NCI-H187 treated with DMSO at 0.1 percent for 48 hours (cell line): ENCODE data around the gene RAB23.

Source experiments
- DNase-seq: peaks from one replicate; lab custom pipeline; 2025; lab: John Stamatoyannopoulos, UW

Gene RAB23

DNA sequence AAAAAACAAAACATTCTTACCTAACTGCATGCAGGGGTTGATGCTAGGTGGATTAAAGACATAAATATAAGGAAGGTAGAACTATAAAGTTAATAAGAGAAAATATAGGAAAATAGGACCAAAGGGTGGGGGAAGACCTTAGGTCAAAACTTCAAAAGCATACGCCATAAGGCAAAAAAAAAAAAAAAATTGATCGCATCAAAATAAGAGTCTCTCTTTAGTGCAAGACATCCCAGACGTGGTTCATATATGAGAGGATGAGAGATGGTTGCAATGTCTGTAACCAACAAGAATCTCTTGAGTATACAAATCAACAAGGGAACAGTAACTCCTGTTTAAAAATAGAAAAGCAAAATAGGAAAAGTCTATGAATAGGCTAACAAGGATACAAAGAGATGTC is 41.5 kb downstream of the RAB23 start:
- no peak for DNase-seq

- DNase-seq, result no peak
Measured at GRCh38 chr6:57177545-57178265, 44.4 kb downstream of the RAB23 start.

- no peak for DNase-seq
Measured at GRCh38 chr6:57174511-57174907, 47.6 kb downstream of the RAB23 start.

DNA sequence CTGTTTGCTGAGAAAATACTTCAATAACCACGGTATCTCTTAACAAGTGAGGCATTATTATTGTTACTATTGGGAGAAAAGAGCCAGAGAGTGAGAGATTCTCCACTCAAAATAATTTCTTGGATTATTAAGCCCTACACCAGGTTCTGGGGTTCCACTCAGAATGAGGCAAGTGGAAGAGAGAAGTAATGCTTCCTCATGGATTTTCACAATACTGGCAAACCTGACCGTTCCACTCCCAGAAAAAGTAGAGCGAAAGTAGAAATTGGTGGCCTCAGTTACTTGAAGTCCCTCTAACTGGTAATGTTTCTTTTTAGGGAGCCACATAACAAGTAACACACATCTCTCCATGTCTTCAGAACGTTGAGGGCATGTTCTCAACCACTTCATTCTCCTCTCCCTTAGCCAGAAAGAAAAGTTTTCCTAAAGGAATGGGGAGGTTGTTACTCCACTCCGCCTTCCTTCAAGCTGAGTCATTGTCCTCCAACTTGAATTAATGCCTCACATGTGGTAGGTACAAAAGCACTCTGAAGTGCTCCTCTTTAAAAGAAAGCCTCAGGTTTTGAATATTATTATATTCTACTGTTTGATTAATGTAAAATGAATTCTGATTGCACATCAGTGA is 48.1 kb downstream of the RAB23 start:
- DNase-seq, result no peak

DNA sequence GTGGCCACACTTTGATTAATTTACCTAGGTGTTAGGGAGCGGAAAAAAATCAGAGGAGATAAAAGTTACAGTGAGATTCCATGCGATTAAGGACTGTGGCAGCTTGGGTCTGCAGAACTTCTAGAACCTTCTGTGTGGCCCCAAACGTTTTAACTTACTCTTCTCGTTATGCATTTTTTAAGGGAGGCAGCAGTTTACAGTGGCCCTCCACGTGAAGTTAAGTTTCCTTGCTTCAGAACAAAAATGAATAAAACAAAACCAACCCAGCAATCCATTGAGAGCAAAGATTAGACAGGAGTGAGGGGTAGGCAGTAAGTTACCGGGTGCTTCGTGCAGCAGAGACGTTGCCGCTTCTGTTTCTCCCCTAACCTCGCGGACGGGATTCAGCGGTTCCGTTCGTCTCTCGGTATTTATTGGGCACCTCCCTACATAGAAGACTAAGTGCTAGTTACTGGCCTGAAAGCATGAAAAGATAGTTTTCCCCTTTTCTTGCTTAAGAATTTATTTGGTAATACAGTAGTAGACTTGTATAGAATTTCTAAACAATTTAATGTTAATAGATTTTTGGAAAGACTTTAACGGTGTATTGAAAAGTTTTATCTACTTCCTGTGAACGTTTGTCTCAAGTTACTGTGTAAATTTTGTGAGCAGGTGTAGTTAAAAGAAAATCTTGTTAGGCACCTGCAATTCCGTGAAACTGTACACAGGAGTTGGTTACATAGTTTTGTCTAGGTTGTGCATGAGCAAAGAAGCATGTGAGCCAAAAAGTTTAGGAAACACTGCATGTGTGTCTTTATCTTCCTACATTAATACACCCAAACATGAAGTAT is 48.8 kb downstream of the RAB23 start:
- no peak for DNase-seq

DNA sequence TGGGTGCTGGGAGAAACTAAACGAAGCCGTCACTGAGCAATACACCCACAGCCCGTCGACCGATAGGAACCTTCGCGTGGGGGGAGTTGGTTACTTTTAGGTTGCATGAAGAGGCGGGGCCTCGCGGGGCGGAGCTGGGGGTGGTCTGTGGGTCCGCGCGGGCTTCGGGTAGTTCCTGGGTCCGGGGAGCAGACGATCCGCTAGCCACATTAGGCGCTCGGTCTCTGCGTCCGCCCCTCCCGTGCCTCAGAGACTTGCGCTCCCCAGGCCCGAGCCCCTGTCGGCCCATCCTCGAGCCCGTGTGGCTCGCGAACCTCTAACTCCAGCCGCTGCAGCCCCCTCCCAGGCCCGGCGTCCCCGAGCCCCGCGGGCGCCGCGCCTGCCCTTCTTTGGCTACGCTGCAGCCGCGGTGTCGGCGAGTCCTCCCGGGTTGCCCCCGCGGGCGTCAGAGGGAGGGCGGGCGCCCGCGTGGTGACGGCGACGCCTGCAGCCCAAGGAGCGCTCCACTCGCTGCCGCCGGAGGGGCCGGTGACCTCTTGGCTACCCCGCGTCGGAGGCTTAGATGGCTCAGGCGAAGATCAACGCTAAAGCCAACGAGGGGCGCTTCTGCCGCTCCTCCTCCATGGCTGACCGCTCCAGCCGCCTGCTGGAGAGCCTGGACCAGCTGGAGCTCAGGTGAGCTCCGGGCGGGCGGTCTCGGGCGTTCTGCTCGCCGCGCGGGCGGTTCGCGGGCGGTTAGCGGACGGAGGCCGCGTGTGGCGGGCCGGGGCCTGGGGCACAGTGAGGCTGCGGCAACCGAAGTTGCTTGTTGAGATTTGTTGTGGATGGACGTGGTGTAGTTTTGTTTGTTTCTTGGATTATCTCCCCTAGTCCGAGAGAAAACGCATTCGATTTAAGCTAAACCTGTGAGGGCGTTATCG is 49.7 kb downstream of the RAB23 start, which contains the start of gene BAG2:
BAG2 (plus strand) TSS at position 191 of the 920 bp plus-strand sequence; CDS start at position 563, 372 bp downstream.
- DNase-seq, result peak; percentile 6

DNA sequence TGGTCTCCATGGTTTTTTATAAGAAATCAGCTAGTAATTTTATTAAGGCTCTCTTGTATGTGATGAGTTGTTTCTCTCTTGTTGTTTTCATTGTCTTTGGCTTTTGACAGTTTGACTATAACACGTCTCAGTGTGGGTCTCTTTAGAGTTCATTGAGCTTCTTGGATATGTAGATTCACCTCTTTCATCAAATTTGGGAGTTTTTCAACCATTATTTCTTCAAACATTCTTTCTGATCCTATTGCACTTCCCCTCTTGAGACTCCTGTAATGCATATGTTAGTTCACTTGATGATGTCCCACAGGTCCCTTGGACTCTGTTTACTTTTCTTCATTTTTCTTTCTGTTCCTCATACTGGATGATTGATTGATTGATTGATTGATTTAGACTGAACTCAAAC is 57.0 kb downstream of the RAB23 start:
- no peak for DNase-seq

GRCh38 chr6:57163956-57164355 is 58.2 kb downstream of the RAB23 start:
- DNase-seq, result no peak

DNA sequence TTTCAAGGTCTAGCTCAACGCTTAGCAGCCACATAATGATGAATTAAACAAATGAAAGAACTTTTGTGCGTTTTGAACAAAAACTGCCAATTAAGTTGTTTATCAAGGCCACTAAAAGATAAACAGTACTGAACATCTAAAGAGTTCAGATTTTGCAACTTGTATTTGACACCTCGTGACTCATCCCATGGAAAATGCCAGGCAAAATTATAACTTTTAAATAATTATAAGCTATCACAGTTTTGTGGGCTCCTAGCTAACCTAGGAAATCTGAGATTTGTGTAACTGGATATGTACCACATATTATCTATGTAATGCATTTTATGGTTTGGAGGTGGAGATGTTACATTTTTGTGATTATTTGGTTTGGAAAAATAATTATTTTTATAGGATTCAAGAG is 59.6 kb downstream of the RAB23 start:
- DNase-seq, result no peak

GRCh38 chr6:57162028-57162427 is 60.1 kb downstream of the RAB23 start:
- no peak for DNase-seq

DNA sequence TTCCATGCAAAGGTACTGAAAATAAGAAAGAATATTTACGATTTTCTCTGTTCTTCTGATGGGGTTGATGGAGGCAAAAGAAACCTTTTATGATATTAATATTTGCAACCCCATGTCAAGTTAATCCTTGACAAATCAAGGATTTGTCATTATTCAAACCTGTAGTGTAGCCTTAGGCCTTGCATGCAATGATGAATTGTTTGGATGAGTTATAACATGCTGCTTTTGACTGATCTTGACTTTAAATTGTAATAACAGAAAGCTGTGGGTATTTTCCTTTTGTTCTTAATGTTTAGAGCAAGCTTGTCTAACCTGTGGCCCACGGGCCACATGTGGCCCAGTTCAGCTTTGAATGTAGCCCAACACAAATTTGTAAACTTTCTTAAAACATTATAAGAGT is 63.0 kb downstream of the RAB23 start:
- no peak for DNase-seq

GRCh38 chr6:57158658-57159057 is 63.4 kb downstream of the RAB23 start:
- no peak for DNase-seq

GRCh38 chr6:57147955-57148858 is 73.9 kb downstream of the RAB23 start:
- DNase-seq, result no peak

DNA sequence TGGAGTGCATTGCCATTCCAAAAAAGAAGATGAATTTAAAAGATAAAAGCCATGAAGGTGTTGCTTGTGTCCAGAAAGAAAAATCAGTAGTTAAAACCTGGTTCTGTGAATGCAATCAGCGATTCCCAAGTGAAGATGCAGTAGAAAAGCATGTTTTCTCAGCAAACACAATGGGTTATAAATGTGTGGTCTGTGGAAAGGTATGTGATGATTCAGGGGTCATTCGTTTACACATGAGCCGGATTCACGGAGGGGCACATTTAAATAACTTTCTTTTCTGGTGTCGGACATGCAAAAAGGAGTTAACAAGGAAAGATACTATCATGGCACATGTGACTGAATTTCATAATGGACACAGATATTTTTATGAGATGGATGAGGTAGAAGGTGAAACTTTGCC is 74.7 kb downstream of the RAB23 start:
- DNase-seq, result no peak

GRCh38 chr6:57143690-57144089 is 78.4 kb downstream of the RAB23 start:
- DNase-seq, result no peak

DNA sequence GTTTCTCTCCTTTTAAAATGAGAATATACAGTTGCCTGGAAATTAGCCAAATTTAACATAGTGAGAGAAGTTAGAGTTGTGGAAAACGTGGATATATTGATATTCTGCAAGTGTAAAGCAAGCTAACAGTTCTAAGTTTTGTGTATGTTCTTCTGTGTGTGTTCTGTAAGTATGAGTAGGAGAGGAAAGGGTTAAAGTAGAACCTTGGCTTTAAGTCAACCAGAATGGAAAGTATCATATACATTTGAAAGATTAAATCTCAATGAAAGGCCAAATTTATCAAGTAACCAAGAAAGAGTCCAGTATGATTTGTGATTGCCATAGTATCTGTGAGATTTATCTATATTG is 80.0 kb downstream of the RAB23 start:
- no peak for DNase-seq

DNA sequence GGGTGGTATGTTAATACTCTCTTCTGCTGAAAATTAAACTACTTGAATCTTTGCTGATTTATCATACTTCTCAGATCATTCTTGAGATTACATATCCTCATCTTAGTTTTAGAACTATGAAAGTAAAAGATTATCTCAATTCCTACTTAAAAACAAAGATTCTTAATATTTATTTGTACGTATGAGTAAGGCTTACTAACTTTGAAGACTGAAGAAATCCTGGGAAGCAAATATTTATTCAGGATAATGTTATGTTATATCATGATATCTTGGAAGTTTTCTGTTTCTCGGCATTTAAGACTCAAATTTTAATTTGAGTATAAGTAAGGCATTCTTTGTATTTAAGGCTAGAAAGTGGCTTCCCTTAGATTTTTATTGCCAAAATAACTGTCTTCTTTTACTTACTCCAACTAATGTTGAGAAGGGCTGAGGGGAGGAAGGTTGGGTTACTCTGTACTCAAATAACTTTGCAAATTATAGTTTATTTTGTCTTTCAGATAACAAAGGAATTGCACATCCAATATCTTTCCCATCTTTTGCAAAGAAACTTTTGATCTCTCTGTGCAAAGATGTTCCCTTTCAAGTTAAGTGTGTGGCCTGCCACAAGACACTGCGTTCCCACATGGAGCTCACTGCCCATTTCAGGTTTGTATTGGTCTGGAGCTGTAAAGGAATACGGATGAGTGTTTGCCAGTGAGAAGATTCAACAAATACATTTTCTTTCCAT is 80.5 kb downstream of the RAB23 start:
- DNase-seq, result no peak

DNA sequence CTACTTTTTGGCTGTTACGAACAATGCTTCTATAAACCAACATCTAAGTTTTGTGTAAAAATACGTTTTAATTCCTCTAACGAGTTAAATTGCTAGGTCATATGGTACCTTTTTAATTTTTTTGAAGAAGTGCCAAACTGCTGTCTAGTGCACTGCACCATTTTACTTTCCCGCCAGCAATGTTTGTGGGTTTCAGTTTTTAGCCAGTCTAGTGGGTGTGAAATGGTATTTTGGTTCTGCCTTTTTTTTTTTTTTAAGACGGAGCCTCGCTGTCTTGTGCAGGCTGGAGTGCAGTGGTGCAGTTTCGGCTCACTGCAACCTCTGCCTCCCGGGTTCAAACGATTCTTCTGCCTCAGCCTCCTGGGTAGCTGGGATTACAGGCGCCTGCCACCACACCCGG is 84.1 kb downstream of the RAB23 start:
- DNase-seq, result no peak

DNA sequence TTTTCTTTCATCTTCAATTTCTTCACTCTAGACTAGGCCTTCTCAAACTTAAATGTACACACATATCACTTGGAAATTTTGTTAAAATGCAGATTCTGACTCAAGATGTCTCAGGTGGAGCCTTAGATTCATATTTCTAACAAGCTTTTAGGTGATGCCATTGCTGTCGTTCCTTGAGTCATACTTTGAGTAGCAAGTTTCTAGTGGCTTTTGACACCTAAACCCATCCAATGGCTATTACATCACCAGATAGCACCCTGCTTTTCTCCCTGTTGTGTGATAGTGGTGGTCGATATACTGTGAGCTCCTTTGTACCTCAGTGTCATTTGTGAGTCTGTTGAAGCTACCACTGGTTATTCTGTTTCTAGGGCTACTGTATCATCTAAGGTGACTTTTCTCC is 84.8 kb downstream of the RAB23 start:
- no peak for DNase-seq
